Measurements from ENCODE around the gene SLAMF8. TPM values are rescaled to one million over a fixed set of nuclear protein-coding genes. Genes with fewer than 3 reads are reported as not detected.

The SLAMF8 gene
- total RNA-seq, 1 donor from 2014 or later: 1.5 TPM

- H3K36me3 ChIP-seq: no peaks in the 10 kb centered on the region
- DNase-seq (ENCODE audit: extremely low spot score in 2 of 2): no peak
- H3K27ac ChIP-seq: no peak overlapping the region
- no peaks in the 10 kb centered on the region for H3K9me3 ChIP-seq
- H3K27me3 ChIP-seq: no peaks in the 10 kb centered on the region
- no peak overlapping the region for H3K4me3 ChIP-seq
- no peak for TF ChIP-seq POLR2AphosphoS5 (IDR thresholded peaks at IDR 0.05; ENCODE audit: insufficient read depth in 1 of 2, low read depth in 1 of 2)
- no peak for TF ChIP-seq CTCF (IDR thresholded peaks at IDR 0.05)
- TF ChIP-seq POLR2A (IDR thresholded peaks at IDR 0.05): no peak
- no peaks in the 10 kb centered on the region for H3K4me1 ChIP-seq
- intact Hi-C loops (cut with DNase I): no loop called here
Measured at GRCh38 chr1:159830722-159831121, 4.0 kb downstream of the SLAMF8 start.

- Histone ChIP-seq H3K36me3 (no peaks in the 10 kb centered on the region), H3K4me1 (no peaks in the 10 kb centered on the region), H3K27me3 (no peaks in the 10 kb centered on the region), H3K27ac (no peak overlapping the region), H3K4me3 (no peak overlapping the region), H3K9me3 (no peaks in the 10 kb centered on the region)
- intact Hi-C loops (cut with DNase I): no loop called here
- DNase-seq (ENCODE audit: extremely low spot score in 2 of 2): no peak
- no peak for TF ChIP-seq POLR2AphosphoS5 (IDR thresholded peaks at IDR 0.05; ENCODE audit: insufficient read depth in 1 of 2, low read depth in 1 of 2)
- no peak for TF ChIP-seq CTCF (IDR thresholded peaks at IDR 0.05)
- TF ChIP-seq POLR2A (IDR thresholded peaks at IDR 0.05): no peak
Measured at GRCh38 chr1:159831412-159832141, 4.9 kb downstream of the SLAMF8 start.

- no peak overlapping the region for H3K4me3 ChIP-seq
- intact Hi-C loops (cut with DNase I): no loop called here
Measured at GRCh38 chr1:159832309-159832708, 5.6 kb downstream of the SLAMF8 start.

GRCh38 chr1:159835356-159835755, 8.7 kb downstream of the SLAMF8 start:
- H3K27me3 ChIP-seq: no peaks in the 10 kb centered on the region
- intact Hi-C loops (cut with DNase I): no loop called here
- DNase-seq (ENCODE audit: extremely low spot score in 2 of 2): no peak
- no peak overlapping the region for H3K4me3 ChIP-seq
- H3K36me3 ChIP-seq: no peaks in the 10 kb centered on the region
- TF ChIP-seq POLR2AphosphoS5 (IDR thresholded peaks at IDR 0.05; ENCODE audit: insufficient read depth in 1 of 2, low read depth in 1 of 2): no peak
- no peak for TF ChIP-seq POLR2A (IDR thresholded peaks at IDR 0.05)
- no peak for TF ChIP-seq CTCF (IDR thresholded peaks at IDR 0.05)
- no peaks in the 10 kb centered on the region for H3K9me3 ChIP-seq
- H3K4me1 ChIP-seq: no peaks in the 10 kb centered on the region
- no peak overlapping the region for H3K27ac ChIP-seq

More at GRCh38 chr1:159832309-159832708, 5.6 kb downstream of the SLAMF8 start:
- DNase-seq (ENCODE audit: extremely low spot score in 2 of 2): no peak
- no peak overlapping the region for H3K27ac ChIP-seq
- H3K27me3 ChIP-seq: no peaks in the 10 kb centered on the region
- no peaks in the 10 kb centered on the region for H3K4me1 ChIP-seq
- TF ChIP-seq POLR2A (IDR thresholded peaks at IDR 0.05) (no peak), CTCF (IDR thresholded peaks at IDR 0.05) (no peak), POLR2AphosphoS5 (IDR thresholded peaks at IDR 0.05; ENCODE audit: insufficient read depth in 1 of 2, low read depth in 1 of 2) (no peak)
- H3K36me3 ChIP-seq: no peaks in the 10 kb centered on the region
- no peaks in the 10 kb centered on the region for H3K9me3 ChIP-seq

GRCh38 chr1:159835862-159836525, 9.3 kb downstream of the SLAMF8 start:
- H3K4me1 ChIP-seq: no peaks in the 10 kb centered on the region
- no peak overlapping the region for H3K27ac ChIP-seq
- intact Hi-C loops (cut with DNase I): no loop called here
- H3K4me3 ChIP-seq: no peak overlapping the region
- TF ChIP-seq CTCF (IDR thresholded peaks at IDR 0.05) (no peak), POLR2A (IDR thresholded peaks at IDR 0.05) (no peak), POLR2AphosphoS5 (IDR thresholded peaks at IDR 0.05; ENCODE audit: insufficient read depth in 1 of 2, low read depth in 1 of 2) (no peak)
- no peaks in the 10 kb centered on the region for H3K36me3 ChIP-seq
- H3K27me3 ChIP-seq: no peaks in the 10 kb centered on the region
- no peaks in the 10 kb centered on the region for H3K9me3 ChIP-seq
- DNase-seq (ENCODE audit: extremely low spot score in 2 of 2): no peak

Measured in vagina (tissue), 2 donors.